Measurements from ENCODE around the gene CHMP1A. TPM values are rescaled to one million over a fixed set of nuclear protein-coding genes. Genes with fewer than 3 reads are reported as not detected.
"Not testable (repeated sequence)": the region's sequence is repeated elsewhere in the genome, so short reads cannot be mapped to it uniquely, and the experiment has no call there.

CHMP1A gene
- polyA plus RNA-seq (ENCODE audit: insufficient read length), result 51.3 TPM

DNA sequence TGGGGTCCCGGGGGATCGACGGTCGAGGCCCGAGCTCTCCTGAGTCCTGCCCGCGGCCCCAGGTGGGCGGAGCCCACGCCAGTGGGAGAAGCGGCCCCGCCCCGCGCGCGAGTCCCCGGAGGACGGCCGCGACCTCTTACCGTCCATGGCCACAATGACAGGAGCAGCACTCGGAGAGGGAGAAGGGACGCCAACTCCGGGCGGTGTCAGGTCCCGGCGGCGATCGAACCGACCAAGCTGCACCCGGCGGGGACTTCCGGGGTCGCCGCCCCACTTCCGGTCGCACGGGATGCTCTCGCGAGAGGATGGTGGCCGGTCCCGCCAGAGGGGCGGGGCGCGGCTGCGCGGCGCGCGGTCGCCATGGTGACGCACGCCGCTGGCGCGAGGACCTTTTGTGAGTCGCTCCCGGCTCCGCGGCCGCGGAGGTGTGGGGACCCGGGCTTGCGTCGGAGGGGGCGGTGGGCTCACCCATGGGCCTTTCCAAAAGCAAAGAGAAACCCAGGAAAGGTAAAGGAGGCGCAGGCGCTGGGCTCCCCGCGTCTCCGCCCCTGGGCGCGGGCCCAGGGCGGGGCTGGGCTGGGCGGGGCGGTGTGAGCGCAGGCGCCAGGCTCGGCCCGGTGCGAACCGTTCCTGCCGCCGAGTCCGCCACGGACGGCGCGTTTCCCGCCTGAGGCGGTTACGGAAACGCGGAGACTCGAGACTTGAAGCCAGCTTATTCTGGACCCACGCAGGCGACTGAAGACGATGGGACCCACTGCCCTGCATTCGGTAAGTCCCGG, at the start of gene CHMP1A, which contains the start of gene SPATA33:
CHMP1A (minus strand) TSS at position 267 of the 779 bp plus-strand sequence; CDS start at position 147, 120 bp downstream.
SPATA33 (plus strand) TSS at position 395 of the 779 bp plus-strand sequence; CDS start at position 471, 76 bp downstream.
- DNase-seq, result peak; percentile 94

DNA sequence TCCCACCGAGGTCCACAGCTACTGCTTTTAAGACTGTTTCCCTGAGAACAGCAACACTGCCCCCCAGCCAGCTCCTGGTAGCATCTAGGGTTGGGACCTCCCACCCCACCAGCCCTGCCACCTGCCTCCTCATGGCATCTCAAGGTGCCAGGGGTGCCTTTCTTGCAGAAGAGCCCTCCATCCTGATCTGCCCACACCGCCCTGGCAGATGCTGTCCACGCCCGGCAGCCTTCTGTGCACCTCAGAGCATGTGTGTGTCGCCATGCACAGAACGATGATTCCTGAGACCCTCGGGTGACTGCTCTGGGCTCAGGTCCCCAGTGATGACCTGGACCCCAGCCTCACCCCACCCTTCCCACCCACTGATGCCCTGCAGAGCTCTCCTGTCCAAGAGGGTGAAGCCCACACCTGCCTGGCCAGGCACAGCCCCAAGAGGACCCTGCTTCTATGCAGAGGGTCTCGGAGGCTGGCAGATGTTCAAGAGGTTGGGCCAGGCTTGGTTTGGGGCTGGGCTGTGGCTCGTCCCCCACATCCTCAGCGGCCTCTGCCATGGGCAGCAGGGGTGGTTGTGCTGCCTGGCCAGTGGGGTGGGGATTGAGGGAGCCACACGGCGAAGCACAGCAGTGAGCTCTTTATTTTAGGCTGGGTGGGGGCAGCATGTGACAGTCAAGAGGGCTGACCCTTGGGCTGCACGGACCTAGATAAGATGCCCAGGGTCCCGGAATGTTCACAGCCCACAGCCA, 49.2 kb upstream of the CHMP1A start:
- no peak for DNase-seq

DNA sequence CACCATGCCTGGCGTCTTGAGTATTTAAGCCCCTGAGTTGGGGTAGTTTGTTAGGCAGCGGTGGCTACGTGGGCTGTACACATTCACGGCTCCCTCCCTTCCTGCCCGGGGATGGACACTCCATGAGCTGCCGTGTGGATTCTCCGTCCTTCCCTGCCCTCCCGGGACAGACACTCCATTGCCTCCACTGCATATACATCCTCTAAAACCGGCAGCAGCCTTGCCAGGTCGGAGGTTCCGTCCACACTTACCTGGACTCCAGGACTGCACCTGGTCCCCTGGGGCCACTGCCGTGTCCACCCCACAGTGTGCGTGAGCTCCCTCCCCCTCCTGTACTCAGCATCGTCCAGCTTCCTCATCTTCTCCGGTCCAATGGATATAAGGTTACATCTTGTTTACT, 47.5 kb upstream of the CHMP1A start:
- no peak for DNase-seq

DNA sequence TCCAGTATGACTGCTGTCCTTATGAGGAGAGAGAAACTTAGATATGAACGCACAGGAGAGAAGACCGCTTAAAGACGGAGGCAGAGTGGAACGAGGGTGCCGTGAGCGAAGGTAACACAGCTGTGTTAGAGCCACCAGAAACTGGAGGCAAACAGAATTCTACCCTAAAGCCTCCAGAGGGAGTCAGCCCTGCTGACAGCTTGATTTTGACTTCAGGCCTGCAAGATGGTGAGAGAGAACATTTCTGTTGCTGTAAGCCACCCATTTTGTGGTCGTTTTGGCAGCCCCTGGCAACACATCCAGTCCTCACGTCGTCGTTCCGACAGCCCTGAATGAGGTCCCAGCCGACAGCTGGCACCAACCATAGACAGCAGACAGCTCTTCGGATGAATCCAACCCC, 46.8 kb upstream of the CHMP1A start:
- DNase-seq, result no peak

- DNase-seq, result peak; percentile 75
Observed at GRCh38 chr16:89701425-89702406, 44.2 kb upstream of the CHMP1A start, which contains the start of gene SPATA2L. TSS of gene SPATA2L (minus strand) at chr16:89701705. CDS start at chr16:89701232, 473 bp downstream.

- DNase-seq, result peak; percentile 63
Observed at GRCh38 chr16:89700649-89701424, 43.3 kb upstream of the CHMP1A start.

DNA sequence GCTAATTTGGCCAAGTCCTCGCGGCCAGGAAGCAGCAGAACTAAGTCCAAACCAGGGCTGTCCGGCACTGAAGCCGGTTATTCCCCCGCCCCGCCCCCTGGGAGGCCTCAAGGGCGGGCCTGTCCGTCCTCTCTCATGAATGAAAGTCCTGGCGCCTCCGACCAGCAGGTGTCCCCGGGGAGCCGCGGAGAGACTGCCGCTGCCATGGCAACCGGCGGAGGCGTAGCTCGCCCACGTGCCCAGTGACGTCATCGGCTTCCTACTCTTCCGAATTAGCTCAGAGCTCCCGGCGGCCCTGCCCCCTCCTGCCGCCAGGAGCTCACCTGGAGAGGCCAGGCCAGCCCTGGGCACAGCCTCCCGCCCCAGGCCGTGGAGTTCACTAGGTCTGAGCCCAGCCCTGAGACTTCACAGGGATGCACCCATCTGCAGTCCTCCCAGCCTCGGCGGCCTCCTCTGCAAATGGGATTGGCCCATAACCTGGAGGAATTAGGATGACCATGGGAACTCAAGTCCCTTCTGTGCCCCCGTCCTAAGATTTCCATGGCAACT, 42.7 kb upstream of the CHMP1A start:
- DNase-seq, result peak; percentile 89

DNA sequence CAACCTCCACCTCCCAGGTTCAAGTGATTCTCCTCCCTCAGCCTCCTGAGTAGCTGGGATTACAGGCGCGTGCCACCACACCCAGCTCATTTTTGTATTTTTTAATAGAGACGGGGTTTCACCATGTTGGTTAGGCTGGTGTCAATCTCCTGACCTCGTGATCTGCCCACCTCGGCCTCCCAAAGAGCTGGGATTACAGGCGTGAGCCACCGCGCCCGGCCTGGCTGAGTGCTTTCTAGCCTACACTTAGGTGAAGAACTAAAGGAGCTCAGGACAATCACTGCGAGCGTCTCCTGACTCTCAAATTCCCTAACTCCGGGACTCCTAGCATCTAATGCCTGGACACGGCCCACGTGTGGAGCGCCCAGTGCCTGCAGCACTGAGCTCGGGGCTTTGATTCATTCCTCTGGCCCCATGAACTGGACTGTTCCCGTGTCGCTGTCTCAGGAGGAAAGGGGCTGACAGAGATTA, 42.2 kb upstream of the CHMP1A start:
- DNase-seq, result not testable (repeated sequence)

DNA sequence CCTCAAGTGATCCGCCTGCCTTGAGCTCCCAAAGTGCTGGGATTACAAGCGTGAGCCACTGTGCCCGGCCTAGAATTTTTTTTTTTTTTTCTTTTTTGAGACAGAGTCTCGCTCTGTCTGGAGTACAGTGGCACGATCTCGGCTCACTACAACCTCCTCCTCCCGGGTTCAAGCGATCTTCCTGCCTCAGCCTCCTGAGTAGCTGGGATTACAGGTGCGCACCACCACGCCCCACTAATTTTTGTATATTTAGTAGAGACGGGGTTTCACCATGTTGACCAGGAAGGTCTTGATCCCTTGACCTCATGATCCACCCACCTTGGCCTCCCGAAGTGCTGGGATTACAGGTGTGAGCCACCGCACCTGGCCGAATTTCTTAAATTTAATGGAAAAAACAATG, 41.2 kb upstream of the CHMP1A start:
- not testable (repeated sequence) for DNase-seq

DNA sequence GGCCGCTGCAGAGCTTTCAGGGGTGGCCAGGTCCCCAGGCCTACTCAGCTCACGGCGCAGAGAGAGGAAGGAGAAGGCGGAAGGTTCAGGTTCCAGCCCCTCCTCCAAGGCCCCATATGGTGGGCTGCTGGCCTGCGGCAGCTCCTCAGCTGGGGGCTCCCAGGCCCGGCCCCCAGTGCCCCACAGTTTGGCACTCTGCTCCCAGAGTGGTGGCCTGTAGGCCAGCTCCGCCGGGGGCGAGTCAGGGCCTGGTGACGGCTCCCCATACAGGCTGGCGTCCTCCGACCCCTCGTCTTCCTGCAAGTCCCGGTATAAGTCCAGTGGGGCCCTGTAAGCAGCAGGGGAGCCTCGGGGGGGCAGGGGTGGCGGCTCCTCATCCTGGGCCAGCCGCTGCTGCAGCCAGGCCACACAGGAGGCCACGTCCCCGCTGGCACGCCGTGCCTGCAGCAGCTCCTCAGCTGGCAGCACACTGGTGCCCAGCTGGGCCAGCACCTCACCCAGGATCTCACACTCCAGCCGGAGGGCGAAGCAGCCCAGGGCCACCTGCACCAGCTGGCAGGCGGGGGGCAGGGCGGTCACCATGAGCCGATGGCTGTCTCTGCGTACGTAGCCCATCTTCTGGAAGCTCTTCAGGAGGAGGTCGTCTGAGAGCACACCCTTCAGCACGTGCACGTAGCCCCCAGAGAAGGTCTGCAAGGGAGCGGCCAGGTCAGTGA, 40.3 kb upstream of the CHMP1A start:
- DNase-seq, result no peak

GRCh38 chr16:89697161-89697615, 39.7 kb upstream of the CHMP1A start:
- DNase-seq, result peak; percentile 54

GRCh38 chr16:89696670-89697128, 39.2 kb upstream of the CHMP1A start:
- no peak for DNase-seq

DNA sequence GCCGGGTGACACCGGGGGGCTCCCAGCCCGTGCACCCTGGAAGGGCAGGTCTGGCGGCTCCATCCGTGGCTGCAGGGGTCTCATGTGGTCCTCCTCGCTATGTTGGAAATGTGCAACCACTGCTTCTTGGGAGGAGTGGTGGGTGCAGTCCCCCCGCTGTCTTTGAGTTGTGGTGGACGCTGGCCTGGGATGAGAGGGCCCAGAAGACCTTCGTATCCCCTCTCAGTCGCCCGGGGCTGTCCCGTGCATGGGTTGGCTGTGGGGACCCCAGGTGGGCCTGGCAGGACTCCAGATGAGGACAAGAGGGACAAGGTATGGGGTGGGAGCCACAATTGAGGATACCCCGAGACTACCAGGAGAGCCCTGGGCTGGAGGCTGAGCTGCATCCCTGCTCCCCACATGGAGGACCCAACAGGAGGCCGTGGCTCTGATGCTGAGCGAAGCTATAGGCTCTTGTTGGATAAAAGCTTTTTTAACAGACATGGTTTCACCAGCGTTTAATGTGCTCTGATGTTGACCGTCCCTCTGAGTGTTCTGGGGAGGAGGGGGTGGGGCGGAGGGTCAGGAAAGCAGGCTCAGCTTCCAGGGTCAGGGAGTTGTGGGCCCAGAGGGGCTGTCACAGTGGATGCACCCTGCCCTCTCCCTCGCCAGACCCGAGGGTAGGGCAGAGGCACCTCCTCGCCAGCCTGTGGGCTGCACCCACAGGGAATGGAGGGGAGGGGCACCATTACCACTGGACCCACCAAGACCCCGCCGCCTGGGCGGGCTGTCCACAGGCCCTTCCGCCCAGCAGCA, 38.6 kb upstream of the CHMP1A start:
- no peak for DNase-seq

GRCh38 chr16:89695086-89695874, 37.8 kb upstream of the CHMP1A start:
- DNase-seq, result no peak

DNA sequence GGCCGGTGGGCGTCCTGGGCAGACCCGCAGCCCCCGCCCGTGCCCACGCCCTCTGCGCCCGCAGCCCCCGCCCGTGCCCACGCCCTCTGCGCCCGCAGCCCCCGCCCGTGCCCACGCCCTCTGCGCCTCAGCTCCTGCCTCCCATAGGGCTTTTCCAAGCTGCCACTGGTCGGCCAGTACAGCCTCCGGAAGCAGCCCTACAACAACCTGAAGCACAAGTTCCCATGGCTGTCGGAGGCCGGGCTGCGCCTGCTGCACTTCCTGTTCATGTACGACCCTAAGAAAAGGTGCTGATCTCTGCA, 37.2 kb upstream of the CHMP1A start:
- DNase-seq, result not testable (repeated sequence)

- no peak for DNase-seq
Observed at GRCh38 chr16:89693931-89694783, 36.6 kb upstream of the CHMP1A start.

- DNase-seq, result no peak
Observed at GRCh38 chr16:89693289-89693731, 35.8 kb upstream of the CHMP1A start.

Measured in hindlimb muscle (tissue), 1 donor.